GM19351 (cell line): ENCODE results near the gene ANGPTL3.
A peak's percentile ranks its signal among the peaks of the same experiment; 100 is the strongest.
"Not testable (repeated sequence)": the region's sequence is repeated elsewhere in the genome, so short reads cannot be mapped to it uniquely, and the experiment has no call there.

Source experiments
- ATAC-seq: cut with Tn5 transposase; IDR thresholded peaks from one replicate; pipeline ENCODE4 v1.9.1; 2021; ENCODE audit warnings: mild to moderate bottlenecking, moderate library complexity; ENCODE audit not compliant: unreplicated experiment

ANGPTL3 gene

GRCh38 chr1:62597281-62597680, at the start of gene ANGPTL3:
ANGPTL3 (plus strand) TSS chr1:62597520; CDS start chr1:62597567, 47 bp downstream.
- ATAC-seq: no peak

DNA sequence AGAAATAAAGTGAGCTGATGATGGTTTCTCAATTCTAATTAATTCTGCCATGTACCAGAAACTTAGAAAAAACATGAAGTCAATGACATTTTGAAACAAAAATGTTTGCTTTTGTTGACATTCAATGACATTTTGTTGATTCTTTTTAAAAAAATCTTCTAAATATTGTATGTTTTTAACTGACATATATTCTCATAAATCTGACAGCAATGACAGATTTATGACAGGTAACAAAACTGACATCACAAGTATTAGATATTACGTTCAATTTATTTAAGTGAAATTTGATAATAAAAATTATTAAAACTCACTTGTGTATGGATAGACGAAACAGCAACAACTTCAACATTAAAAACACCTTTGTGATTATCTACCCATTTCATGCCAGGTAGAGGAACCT, 36.0 kb upstream of the ANGPTL3 start:
- no peak for ATAC-seq

DNA sequence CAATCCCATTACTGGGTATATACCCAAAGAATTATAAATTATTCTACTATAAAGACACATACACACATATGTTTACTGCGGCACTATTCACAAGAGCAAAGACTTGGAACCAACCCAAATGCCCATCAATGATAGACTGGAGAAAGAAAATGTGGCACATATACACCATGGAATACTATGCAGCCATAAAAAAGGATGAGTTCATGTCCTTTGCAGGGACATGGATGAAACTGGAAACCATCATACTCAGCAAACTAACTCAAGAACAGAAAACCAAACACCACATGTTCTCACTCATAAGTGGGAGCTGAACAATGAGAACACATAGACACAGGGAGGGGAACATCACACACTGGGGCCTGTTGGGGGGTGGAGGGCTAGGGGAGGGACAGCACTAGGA, 30.1 kb upstream of the ANGPTL3 start:
- not testable (repeated sequence) for ATAC-seq

DNA sequence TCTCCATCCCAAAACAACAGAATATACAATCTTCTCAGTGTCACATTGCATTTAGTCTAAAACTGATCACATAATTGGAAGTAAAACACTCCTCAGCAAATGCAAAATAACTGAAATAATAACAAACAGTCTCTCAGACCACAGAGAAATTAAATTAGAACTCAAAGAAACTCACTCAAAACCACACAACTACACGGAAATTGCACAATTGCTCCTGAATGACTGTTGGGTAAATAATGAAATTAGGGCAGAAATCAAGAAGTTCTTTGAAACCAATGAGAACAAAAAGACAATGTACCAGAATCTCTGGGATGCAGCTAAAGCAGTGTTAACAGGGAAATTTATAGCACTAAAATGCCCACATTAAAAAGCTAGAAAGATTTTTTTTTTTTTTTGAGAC, 29.4 kb upstream of the ANGPTL3 start:
- ATAC-seq: not testable (repeated sequence)

DNA sequence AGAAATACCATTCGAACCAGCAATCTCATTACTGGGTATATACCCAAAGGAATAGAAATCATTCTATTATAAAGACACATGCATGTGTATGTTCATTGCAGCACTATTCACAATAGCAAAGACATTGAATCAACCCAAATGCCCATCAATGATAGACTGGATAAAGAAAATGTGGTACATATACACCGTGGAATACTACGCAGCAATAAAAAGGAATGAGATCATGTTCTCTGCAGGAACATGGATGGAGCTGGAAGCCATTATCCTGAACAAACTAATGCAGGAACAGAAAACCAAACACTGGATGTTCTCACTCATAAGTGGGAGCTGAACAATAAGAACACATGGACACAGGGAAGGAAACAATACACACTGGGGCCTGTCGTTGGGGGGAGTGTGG, 25.8 kb upstream of the ANGPTL3 start:
- ATAC-seq: not testable (repeated sequence)

- no peak for ATAC-seq
These were observed 24.8 kb upstream of the ANGPTL3 start for GRCh38 chr1:62572476-62572875.

GRCh38 chr1:62573675-62574074, 23.6 kb upstream of the ANGPTL3 start:
- no peak for ATAC-seq

DNA sequence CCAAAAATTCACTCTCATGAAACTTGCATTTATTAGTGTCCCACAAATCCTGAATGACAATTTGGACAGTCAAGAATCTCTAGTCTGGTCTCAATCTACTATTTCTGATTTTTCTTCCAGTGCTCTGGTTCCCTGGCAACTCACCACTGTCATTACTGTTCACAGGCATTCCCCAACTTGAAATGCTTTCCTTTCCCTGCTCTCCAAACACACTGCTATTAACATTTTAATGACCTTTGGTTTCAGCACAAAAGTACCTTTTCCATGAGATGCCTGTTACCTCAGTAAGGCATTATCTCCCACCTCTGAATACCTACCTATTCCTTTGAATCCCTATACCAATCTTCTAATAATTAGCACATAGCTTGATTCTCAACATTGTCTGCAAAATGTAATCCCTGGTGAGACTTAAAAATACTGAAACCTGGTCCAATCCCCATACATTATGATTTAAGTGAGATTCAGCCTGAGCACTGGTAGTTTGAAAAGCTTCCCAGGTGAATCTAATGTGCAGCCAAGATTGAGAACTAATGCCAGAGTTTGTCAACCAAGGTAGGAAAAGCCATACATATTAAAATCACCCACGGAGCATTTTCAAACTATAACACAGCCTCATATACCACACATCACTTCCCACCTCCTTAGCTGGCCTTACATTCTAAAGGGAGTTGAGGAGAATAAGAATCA, 11.7 kb upstream of the ANGPTL3 start:
- ATAC-seq: no peak

DNA sequence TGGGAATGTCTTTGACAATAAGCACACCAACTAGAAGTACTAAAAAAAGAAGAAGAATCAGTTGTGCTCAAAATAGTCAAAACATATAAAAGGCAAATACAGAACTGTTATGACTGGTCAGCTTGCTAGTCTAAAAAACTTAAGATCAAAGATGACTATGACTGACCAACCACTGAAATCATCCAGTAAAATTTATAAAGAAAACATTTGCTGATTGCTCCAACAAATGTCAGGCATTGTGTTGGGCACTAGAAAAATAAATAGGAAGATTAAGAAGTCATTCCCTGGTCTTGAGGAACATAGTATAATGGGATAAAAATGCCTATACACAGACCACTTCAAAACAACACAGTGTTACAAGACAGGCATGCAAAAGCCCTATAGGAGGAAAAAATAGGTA, 9.3 kb upstream of the ANGPTL3 start:
- no peak for ATAC-seq

DNA sequence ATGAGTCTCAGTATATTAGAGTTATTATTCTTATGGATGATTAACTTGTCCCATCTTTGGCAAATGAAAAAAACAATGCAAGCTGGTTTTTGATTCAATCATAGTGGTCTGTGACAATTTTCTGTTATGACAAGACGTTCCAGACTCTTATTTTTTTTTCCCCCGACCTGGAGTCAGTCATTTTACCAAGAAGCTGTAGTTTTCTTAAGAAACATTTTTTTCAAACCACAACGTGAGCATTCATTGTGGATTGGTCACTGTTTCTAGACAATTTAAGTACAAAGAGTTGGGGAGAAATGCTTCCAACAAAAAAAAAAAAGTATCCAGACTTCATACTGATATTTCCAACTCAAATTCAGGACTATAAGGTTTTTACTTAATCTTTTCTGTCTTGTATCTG, 8.0 kb upstream of the ANGPTL3 start:
- no peak for ATAC-seq

DNA sequence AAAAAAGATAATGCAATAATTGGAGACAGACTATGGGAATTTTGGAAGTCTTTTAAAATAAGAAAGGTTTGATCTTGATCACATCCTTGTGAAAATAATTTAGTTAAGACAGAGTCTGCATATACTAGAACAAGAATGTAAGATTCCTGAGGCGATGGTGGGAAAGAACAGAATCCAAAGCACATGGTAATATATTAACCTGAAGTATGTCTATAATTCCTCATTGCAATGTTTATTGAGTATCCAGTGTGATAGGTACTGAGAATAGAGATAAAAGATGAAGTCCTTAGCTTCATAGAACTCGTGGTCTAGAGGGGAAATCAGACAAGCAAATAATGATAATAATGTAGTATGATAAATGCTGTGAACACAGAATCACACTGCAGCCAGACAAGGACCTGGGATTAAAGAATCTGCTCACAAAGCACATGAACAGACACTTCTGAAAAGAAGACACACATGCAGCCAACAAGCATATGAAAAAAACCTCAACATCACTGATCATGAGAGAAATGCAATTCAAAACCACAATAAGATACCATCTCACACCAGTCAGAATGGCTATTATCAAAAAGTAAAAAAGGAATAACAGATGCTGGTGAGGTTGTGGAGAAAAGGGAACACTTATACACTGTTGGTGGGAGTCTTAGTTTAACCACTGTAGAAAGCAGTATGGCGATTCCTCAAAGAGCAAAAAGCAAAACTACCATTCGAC, 6.9 kb upstream of the ANGPTL3 start:
- no peak for ATAC-seq

- ATAC-seq: no peak
These were observed 6.4 kb upstream of the ANGPTL3 start for GRCh38 chr1:62590970-62591368.

DNA sequence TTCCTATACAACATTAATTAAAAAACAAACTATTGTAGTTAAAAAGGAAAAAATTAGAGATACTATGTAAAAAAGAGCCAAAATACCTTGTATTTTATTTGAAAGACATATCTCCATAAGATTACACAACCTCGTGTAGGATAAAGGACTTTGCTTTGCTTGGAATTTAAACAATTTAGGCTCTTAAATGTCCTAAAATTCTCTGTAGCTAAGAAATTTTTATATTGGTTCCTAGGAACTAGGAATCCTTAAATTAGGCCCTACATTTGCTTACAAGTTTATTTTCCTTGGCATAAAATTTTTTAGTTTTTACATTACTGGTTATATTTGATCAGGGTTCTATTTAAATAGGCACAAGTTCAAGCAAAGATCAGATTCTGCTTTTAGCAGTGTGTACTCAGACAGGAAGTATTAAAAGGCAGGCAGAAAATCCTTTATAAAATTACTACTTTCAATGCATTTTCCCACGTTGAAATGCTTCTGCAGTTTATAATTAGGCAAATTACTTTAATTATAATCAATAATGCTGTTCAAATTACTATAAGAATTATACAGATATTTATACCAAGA, 3.4 kb upstream of the ANGPTL3 start:
- ATAC-seq: no peak

- no peak for ATAC-seq
These were observed 1.7 kb upstream of the ANGPTL3 start for GRCh38 chr1:62595647-62596046.

GRCh38 chr1:62599044-62599443, 1.7 kb downstream of the ANGPTL3 start:
- ATAC-seq: no peak

DNA sequence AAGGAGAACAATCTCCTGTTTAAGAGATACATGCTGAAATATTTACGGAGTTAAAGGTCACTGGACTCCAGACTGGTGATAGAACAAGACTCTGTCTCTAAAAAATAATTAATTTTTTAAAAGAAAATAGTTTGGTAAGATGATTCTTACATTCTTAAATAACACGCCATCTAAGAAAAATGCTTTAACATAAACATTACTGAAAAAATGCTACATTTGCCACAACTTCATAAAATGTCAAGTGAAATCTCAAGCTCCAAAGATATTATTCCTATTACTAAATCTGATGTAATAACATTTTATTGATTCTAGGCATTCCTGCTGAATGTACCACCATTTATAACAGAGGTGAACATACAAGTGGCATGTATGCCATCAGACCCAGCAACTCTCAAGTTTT, 4.1 kb downstream of the ANGPTL3 start:
- no peak for ATAC-seq

DNA sequence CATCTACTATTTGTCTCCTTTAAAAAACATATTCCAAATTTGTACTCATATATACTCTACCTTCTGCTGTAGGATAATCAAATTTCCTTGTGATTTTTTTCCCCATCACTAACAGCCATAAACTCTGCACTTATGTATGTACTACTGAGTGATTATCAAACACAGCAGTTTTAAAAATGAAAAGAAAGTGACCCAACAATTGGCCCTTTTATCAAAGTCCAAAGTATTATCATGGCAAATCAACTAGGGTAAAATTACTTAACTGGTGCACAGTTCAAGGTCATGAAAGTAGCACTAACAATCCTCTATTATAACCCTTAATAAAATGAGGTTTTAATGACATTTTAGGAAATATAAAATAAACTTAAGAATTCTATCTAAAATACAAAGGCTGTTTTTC, 11.6 kb downstream of the ANGPTL3 start:
- no peak for ATAC-seq

DNA sequence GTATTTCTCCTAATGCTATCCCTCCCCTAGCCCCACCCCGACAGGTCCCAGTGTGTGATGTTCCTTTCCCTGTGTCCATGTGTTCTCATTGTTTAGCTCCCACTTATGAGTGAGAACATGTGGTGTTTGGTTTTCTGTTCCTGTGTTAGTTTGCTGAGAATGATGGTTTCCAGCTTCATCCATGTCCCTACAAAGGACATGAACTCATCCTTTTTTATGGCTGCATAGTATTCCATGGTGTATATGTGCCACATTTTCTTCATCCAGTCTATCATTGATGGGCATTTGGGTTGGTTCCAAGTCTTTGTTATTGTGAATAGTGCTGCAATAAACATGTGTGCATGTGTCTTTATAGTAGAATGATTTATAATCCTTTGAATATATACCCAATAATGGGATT, 13.3 kb downstream of the ANGPTL3 start:
- not testable (repeated sequence) for ATAC-seq

DNA sequence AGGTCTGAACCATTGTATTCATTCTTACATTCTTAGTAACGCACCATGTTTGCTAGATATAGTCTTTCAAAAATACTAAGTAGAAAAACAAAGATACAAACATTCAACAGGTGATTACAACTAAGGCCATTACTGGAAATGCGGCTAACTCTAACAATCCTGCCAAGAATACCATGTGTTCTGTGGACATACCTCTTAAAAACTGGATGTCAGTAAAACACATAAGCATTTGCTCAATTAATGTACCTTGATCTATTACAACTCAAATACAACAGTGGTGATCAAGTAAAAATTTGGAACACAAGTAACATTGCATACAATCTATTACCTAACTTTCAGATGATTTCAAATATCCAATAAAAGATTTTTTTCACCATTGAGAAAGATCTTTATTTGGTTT, 15.4 kb downstream of the ANGPTL3 start:
- ATAC-seq: no peak

- peak; percentile 96 for ATAC-seq
These were observed 16.0 kb downstream of the ANGPTL3 start for GRCh38 chr1:62613325-62613727.

GRCh38 chr1:62613890-62614289, 16.6 kb downstream of the ANGPTL3 start:
- peak; percentile 12 for ATAC-seq

DNA sequence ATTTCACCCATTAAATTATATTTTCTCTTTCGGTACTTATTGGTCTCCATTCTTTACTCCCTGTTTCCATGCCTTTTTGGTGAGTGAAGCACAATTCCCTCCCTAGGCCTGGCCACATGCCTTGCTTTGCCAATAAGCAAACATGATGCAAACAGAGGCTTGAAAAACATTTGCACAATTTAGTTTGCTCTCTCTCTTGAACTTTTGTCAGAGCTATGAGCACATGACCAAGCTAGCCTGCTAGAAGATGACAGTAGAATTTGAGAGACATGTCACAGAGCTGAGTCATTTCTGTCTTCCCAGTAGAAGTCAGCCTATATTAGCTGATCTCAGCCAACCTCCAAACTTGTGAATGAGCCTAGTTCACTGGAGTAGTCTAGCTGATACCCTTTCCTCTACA, 24.6 kb downstream of the ANGPTL3 start:
- ATAC-seq: peak; percentile 99
